HEK293 (cell line): Measurements from ENCODE around the gene CDH22.

Experiments
- CTCF ChIP-seq: fragments of 450-650 bp; formaldehyde crosslinking; IDR thresholded peaks from 2 replicates; pipeline ENCODE4 v1.5.1; 2016; ENCODE audit warnings: missing biosample characterization, missing genetic modification characterization
- KLF17 ChIP-seq: fragments of 450-650 bp; formaldehyde crosslinking; IDR thresholded peaks from 2 replicates; pipeline ENCODE4 v1.5.1; 2016; ENCODE audit warnings: missing biosample characterization, missing genetic modification characterization
- PBX3 ChIP-seq: sonication (generic); formaldehyde crosslinking; IDR thresholded peaks from 2 replicates; pipeline ENCODE4 v1.8.1; 2022; ENCODE audit warnings: mild to moderate bottlenecking, moderate library complexity, missing genetic modification reagents
- SCRT2 ChIP-seq: fragments of 450-650 bp; formaldehyde crosslinking; IDR thresholded peaks from 2 replicates; pipeline ENCODE4 v1.5.1; 2016; ENCODE audit warnings: missing biosample characterization, missing genetic modification characterization
- SP2 ChIP-seq: fragments of 450-650 bp; formaldehyde crosslinking; IDR thresholded peaks from 2 replicates; pipeline ENCODE4 v1.5.1; 2016; ENCODE audit warnings: missing biosample characterization, missing genetic modification characterization
- ZBTB17 ChIP-seq: fragments of 450-650 bp; formaldehyde crosslinking; IDR thresholded peaks from 2 replicates; pipeline ENCODE4 v1.5.1; 2016; ENCODE audit warnings: missing biosample characterization, missing genetic modification characterization
- ZBTB26 ChIP-seq: fragments of 450-650 bp; formaldehyde crosslinking; optimal IDR thresholded peaks from 2 replicates; pipeline ENCODE3; 2016; ENCODE audit warnings: missing biosample characterization, mild to moderate bottlenecking, missing genetic modification characterization
- ZBTB48 ChIP-seq: fragments of 450-650 bp; formaldehyde crosslinking; IDR thresholded peaks from 2 replicates; pipeline ENCODE4 v1.5.1; 2016; ENCODE audit warnings: missing biosample characterization, missing genetic modification characterization
- ZNF121 ChIP-seq: fragments of 450-650 bp; formaldehyde crosslinking; IDR thresholded peaks from 2 replicates; pipeline ENCODE4 v1.5.1; 2016; ENCODE audit warnings: missing biosample characterization, missing genetic modification characterization
- ZNF132 ChIP-seq: fragments of 450-650 bp; formaldehyde crosslinking; IDR thresholded peaks from 2 replicates; pipeline ENCODE4 v1.5.1; 2017; ENCODE audit warnings: missing biosample characterization, missing genetic modification characterization, borderline replicate concordance
- ZNF133 ChIP-seq: fragments of 450-650 bp; formaldehyde crosslinking; IDR thresholded peaks from 2 replicates; pipeline ENCODE4 v1.5.1; 2016; ENCODE audit warnings: missing biosample characterization, missing genetic modification characterization
- ZNF169 ChIP-seq: fragments of 450-650 bp; formaldehyde crosslinking; IDR thresholded peaks from 2 replicates; pipeline ENCODE4 v1.5.1; 2016; ENCODE audit warnings: missing biosample characterization, missing genetic modification characterization
- ZNF174 ChIP-seq: fragments of 450-650 bp; formaldehyde crosslinking; IDR thresholded peaks from 2 replicates; pipeline ENCODE4 v1.5.0; 2017; ENCODE audit warnings: missing biosample characterization, mild to moderate bottlenecking, missing genetic modification characterization
- ZNF292 ChIP-seq: fragments of 450-650 bp; formaldehyde crosslinking; IDR thresholded peaks from 2 replicates; pipeline ENCODE4 v1.5.1; 2016; ENCODE audit warnings: low read depth, missing biosample characterization, missing genetic modification characterization, borderline replicate concordance
- ZNF311 ChIP-seq: fragments of 450-650 bp; formaldehyde crosslinking; IDR thresholded peaks from 2 replicates; pipeline ENCODE4 v1.5.1; 2017; ENCODE audit warnings: missing biosample characterization, missing genetic modification characterization, borderline replicate concordance
- ZNF354C ChIP-seq: fragments of 450-650 bp; formaldehyde crosslinking; IDR thresholded peaks from 2 replicates; pipeline ENCODE4 v1.5.1; 2016; ENCODE audit warnings: missing biosample characterization, missing genetic modification characterization, low read depth, borderline replicate concordance
- ZNF362 ChIP-seq: fragments of 450-650 bp; formaldehyde crosslinking; IDR thresholded peaks from 2 replicates; pipeline ENCODE4 v1.5.1; 2016; ENCODE audit warnings: missing biosample characterization, missing genetic modification characterization
- ZNF394 ChIP-seq: fragments of 450-650 bp; formaldehyde crosslinking; IDR thresholded peaks from 2 replicates; pipeline ENCODE4 v1.5.1; 2016; ENCODE audit warnings: missing biosample characterization, missing genetic modification characterization, mild to moderate bottlenecking, moderate library complexity, borderline replicate concordance
- ZNF398 ChIP-seq: fragments of 450-650 bp; formaldehyde crosslinking; IDR thresholded peaks from 2 replicates; pipeline ENCODE4 v1.5.1; 2017; ENCODE audit warnings: missing biosample characterization, missing genetic modification characterization
- ZNF449 ChIP-seq: fragments of 450-650 bp; formaldehyde crosslinking; IDR thresholded peaks from 2 replicates; pipeline ENCODE4 v1.5.1; 2017; ENCODE audit warnings: missing biosample characterization, mild to moderate bottlenecking, missing genetic modification characterization, moderate library complexity
- ZNF544 ChIP-seq: fragments of 450-650 bp; formaldehyde crosslinking; IDR thresholded peaks from 2 replicates; pipeline ENCODE4 v1.5.0; 2017; ENCODE audit warnings: missing biosample characterization, missing genetic modification characterization
- ZNF623 ChIP-seq: fragments of 450-650 bp; formaldehyde crosslinking; IDR thresholded peaks from 2 replicates; pipeline ENCODE4 v1.5.1; 2016; ENCODE audit warnings: missing biosample characterization, missing genetic modification characterization
- ZNF639 ChIP-seq: fragments of 450-650 bp; formaldehyde crosslinking; IDR thresholded peaks from 2 replicates; pipeline ENCODE4 v1.5.1; 2016; ENCODE audit warnings: missing biosample characterization, missing genetic modification characterization
- ZNF658 ChIP-seq: fragments of 450-650 bp; formaldehyde crosslinking; IDR thresholded peaks from 2 replicates; pipeline ENCODE4; 2016; ENCODE audit warnings: missing biosample characterization, missing genetic modification characterization
- ZNF664 ChIP-seq: fragments of 450-650 bp; formaldehyde crosslinking; IDR thresholded peaks from 2 replicates; pipeline ENCODE4 v1.5.1; 2016; ENCODE audit warnings: missing biosample characterization, missing genetic modification characterization
- ZNF677 ChIP-seq: fragments of 450-650 bp; IDR thresholded peaks from 2 replicates; pipeline ENCODE4 v1.5.0; 2018; ENCODE audit warnings: missing biosample characterization, mild to moderate bottlenecking, missing genetic modification characterization, moderate library complexity
- ZNF707 ChIP-seq: fragments of 450-650 bp; formaldehyde crosslinking; IDR thresholded peaks from 2 replicates; pipeline ENCODE4 v1.5.1; 2016; ENCODE audit warnings: missing biosample characterization, missing genetic modification characterization
- ZNF776 ChIP-seq: fragments of 450-650 bp; formaldehyde crosslinking; IDR thresholded peaks from 2 replicates; pipeline ENCODE4 v1.5.0; 2017; ENCODE audit warnings: missing biosample characterization, missing genetic modification characterization, borderline replicate concordance
- ZSCAN30 ChIP-seq: fragments of 450-650 bp; IDR thresholded peaks from 2 replicates; pipeline ENCODE4 v1.5.1; 2018; ENCODE audit warnings: missing biosample characterization, mild to moderate bottlenecking, missing genetic modification characterization, moderate library complexity

CDH22 gene

GRCh38 chr20:46174469-46175126, 133.7 kb downstream of the CDH22 start (continued):
- TF ChIP-seq ZSCAN30 (tag by site-specific recombination) (no peak), PBX3 (no peak), ZNF677 (tag by site-specific recombination) (no peak), KLF17 (tag by site-specific recombination) (no peak), ZBTB26 (tag by site-specific recombination) (peak; percentile 43), ZNF132 (tag by site-specific recombination) (no peak), ZNF133 (no peak), CTCF (peak; percentile 8; the same call in 1 of the 2 replicates), ZNF639 (tag by site-specific recombination) (no peak), ZNF354C (tag by site-specific recombination) (no peak), ZNF707 (no peak), ZNF449 (no peak), ZBTB17 (tag by site-specific recombination) (no peak), SCRT2 (no peak), ZNF776 (tag by site-specific recombination) (no peak), ZNF311 (no peak), ZBTB48 (no peak), ZNF664 (no peak), ZNF121 (tag by site-specific recombination) (no peak), ZNF362 (tag by site-specific recombination) (no peak), ZNF658 (tag by site-specific recombination) (no peak), ZNF292 (tag by site-specific recombination) (no peak), ZNF623 (tag by site-specific recombination) (no peak), ZNF394 (tag by site-specific recombination) (no peak), ZNF174 (tag by site-specific recombination) (no peak), ZNF398 (tag by site-specific recombination) (peak; percentile 38; the same call in 1 of the 2 replicates), SP2 (no peak), ZNF169 (tag by site-specific recombination) (no peak), ZNF544 (tag by site-specific recombination) (no peak)
